Mesenchymal stem cell (in vitro differentiated cells and primary cell): Measurements from ENCODE around the gene BICDL1.
"Not testable (repeated sequence)": the region's sequence is repeated elsewhere in the genome, so short reads cannot be mapped to it uniquely, and the experiment has no call there.

Experiments
- DNase-seq: peaks from one replicate; pipeline ENCODE4 v3.0.0-alpha.2; 2013
- H2AFZ ChIP-seq: one replicate; pipeline ENCODE4 v1.6.1; 2013; ENCODE audit warnings: low read depth, mild to moderate bottlenecking, control low read depth, inconsistent platforms, low read length, moderate library complexity
- H2AK5ac ChIP-seq: 2 replicates; pipeline ENCODE4 v1.6.1; 2013; ENCODE audit warnings: low read length, moderate library complexity, mild to moderate bottlenecking, inconsistent platforms; ENCODE audit not compliant: severe bottlenecking
- H2BK120ac ChIP-seq: one replicate; pipeline ENCODE4 v1.6.1; 2013; ENCODE audit warnings: low read depth, mild to moderate bottlenecking, inconsistent platforms, low read length, moderate library complexity
- H2BK12ac ChIP-seq, 2 experiments: one replicate each; pipeline ENCODE4 v1.6.1; 2013; ENCODE audit warnings: inconsistent platforms in 2 of 2, low read length in 2 of 2, mild to moderate bottlenecking in 2 of 2, moderate library complexity in 2 of 2, control low read depth in 1 of 2
- H2BK15ac ChIP-seq: one replicate; pipeline ENCODE4 v1.6.1; 2013; ENCODE audit warnings: mild to moderate bottlenecking, low read depth, inconsistent platforms; ENCODE audit not compliant: poor library complexity, severe bottlenecking
- H2BK5ac ChIP-seq: 2 replicates; pipeline ENCODE4 v1.6.1; 2013; ENCODE audit warnings: low read depth, mild to moderate bottlenecking, low read length, control low read depth, inconsistent platforms; ENCODE audit not compliant: poor library complexity, severe bottlenecking
- H3K14ac ChIP-seq, 2 experiments: one replicate each; pipeline ENCODE4 v1.6.1; 2013; ENCODE audit warnings: inconsistent platforms in 2 of 2, low read length in 2 of 2, control low read depth in 1 of 2, mild to moderate bottlenecking in 1 of 2, moderate library complexity in 1 of 2
- H3K18ac ChIP-seq, 2 experiments: one replicate each; pipeline ENCODE4 v1.6.1; 2013; ENCODE audit warnings: inconsistent platforms in 2 of 2, low read length in 2 of 2, control low read depth in 1 of 2, low read depth in 1 of 2, mild to moderate bottlenecking in 1 of 2
- H3K23ac ChIP-seq, 2 experiments: one replicate each; pipeline ENCODE4 v1.6.1; 2013; ENCODE audit warnings: inconsistent platforms in 2 of 2, low read length in 2 of 2, mild to moderate bottlenecking in 2 of 2, moderate library complexity in 2 of 2, control low read depth in 1 of 2
- H3K27ac ChIP-seq: 2 replicates; pipeline ENCODE4 v1.5.1; 2013; ENCODE audit warnings: mild to moderate bottlenecking, moderate library complexity, low read length, control low read depth, inconsistent platforms; ENCODE audit not compliant: poor library complexity, severe bottlenecking
- H3K27me3 ChIP-seq, 2 experiments: 2 replicates each; pipeline versions ENCODE4 v1.6.1 to v1.7.0; 2013; ENCODE audit warnings: low read length in 2 of 2, mild to moderate bottlenecking in 2 of 2, moderate library complexity in 2 of 2, control low read depth in 1 of 2, inconsistent platforms in 1 of 2; ENCODE audit not compliant: control insufficient read depth in 1 of 2, insufficient read depth in 1 of 2
- H3K36me3 ChIP-seq, 2 experiments: 2 replicates each; pipeline versions ENCODE4 v1.6.1 to v1.7.0; 2013; ENCODE audit warnings: low read length in 2 of 2, control low read depth in 1 of 2, inconsistent platforms in 1 of 2, low read depth in 1 of 2, mild to moderate bottlenecking in 1 of 2; ENCODE audit not compliant: insufficient read depth in 2 of 2, control insufficient read depth in 1 of 2
- H3K4ac ChIP-seq, 2 experiments: one replicate each; pipeline ENCODE4 v1.6.1; 2013; ENCODE audit warnings: inconsistent platforms in 2 of 2, low read length in 2 of 2, mild to moderate bottlenecking in 2 of 2, moderate library complexity in 2 of 2, control low read depth in 1 of 2, low read depth in 1 of 2
- H3K4me1 ChIP-seq: 2 replicates; pipeline ENCODE4 v1.6.1; 2013; ENCODE audit warnings: low read depth, low read length, control low read depth; ENCODE audit not compliant: control insufficient read depth, insufficient read depth
- H3K4me2 ChIP-seq: 2 replicates; pipeline ENCODE4 v1.6.1; 2013; ENCODE audit warnings: low read length, mild to moderate bottlenecking, inconsistent platforms; ENCODE audit not compliant: poor library complexity, severe bottlenecking
- H3K4me3 ChIP-seq, 2 experiments: 2 replicates each; pipeline versions ENCODE4 v1.5.1 to v1.7.0; 2013; ENCODE audit warnings: low read length in 2 of 2, mild to moderate bottlenecking in 2 of 2, control low read depth in 1 of 2, low read depth in 1 of 2; ENCODE audit not compliant: insufficient read depth in 1 of 2
- H3K79me1 ChIP-seq: replicated peaks from 2 replicates; pipeline ENCODE4 v1.6.1; 2013; ENCODE audit warnings: mild to moderate bottlenecking, control low read depth, low read length, inconsistent platforms; ENCODE audit not compliant: poor library complexity, severe bottlenecking
- H3K9ac ChIP-seq: 2 replicates; pipeline ENCODE4 v1.7.0; 2013; ENCODE audit warnings: mild to moderate bottlenecking, low read length, moderate library complexity
- H3K9me3 ChIP-seq: 2 replicates; pipeline ENCODE4 v1.7.0; 2013; ENCODE audit warnings: mild to moderate bottlenecking, low read length; ENCODE audit not compliant: control insufficient read depth
- H4K8ac ChIP-seq: one replicate; pipeline ENCODE4 v1.6.1; 2013; ENCODE audit warnings: inconsistent platforms, mild to moderate bottlenecking, low read length, moderate library complexity
- H4K91ac ChIP-seq: one replicate; pipeline ENCODE4 v1.6.1; 2013; ENCODE audit warnings: mild to moderate bottlenecking, low read length, inconsistent platforms
- WGBS: methylation state at CpG from one replicate; pipeline ENCODE4 v1.1.7; 2013; ENCODE audit warnings: mixed read lengths; 5-methylcytosine and 5-hydroxymethylcytosine counted together

Gene BICDL1

DNA sequence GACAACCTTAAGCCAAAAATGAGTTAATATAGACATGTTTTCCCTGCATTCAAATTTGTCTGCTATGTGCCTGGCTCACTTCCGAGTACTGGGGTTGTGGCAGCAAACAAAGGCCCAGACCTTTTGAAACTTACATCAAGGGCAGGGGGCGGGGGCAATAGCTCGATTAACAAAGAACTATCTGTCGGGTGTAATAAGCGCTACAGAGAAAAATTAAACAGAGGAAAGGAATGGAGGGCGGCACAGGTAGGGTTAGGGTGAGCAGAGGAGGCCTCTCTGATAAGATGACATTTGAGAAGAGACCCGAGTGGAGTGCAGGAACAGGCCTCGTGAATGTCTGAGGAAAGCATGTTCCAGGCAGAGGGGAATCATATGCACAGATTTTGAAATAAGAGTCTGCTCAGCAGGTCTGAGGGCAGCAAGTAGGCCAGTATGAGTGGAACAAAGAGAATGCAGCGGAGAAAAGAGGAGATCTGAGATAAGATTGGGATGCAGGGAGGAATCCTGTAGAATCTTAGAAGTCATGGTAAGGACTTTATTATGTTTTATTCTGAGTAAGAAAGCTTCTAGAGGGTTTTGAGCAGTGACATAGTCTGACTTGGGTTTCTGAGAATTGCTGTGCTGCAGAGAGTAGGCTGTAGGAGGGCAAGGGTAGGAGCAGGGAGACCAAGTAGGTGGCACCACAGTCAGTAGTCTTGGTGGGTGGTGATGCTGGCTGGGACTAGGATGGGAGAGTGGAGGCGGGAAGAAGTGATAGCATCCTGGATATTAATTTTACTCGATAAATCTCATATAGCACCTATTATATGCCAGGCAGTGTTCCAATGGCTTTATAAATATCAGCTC, 52.6 kb downstream of the BICDL1 start:
- H3K79me1 ChIP-seq = no peaks in the 10 kb centered on the region
- no peak overlapping the region for H3K18ac ChIP-seq
- no peak overlapping the region for H3K9ac ChIP-seq
- H2BK15ac ChIP-seq = no peak overlapping the region
- H4K91ac ChIP-seq = no peak overlapping the region
- H3K27ac ChIP-seq = no peak overlapping the region
- no peaks in the 10 kb centered on the region for H3K9me3 ChIP-seq
- H3K4ac ChIP-seq = no peak overlapping the region
- H4K8ac ChIP-seq = no peak overlapping the region
- H3K23ac ChIP-seq = no peak overlapping the region
- DNase-seq = no peak
- peaks cover 4 to 19% of the 10 kb centered on the region in 2 experiments for H3K27me3 ChIP-seq
- no peak overlapping the region for H3K4me3 ChIP-seq
- H3K4me2 ChIP-seq = no peak overlapping the region
- no peak overlapping the region for H2BK12ac ChIP-seq
- WGBS = 81% methylated on average over 9 of the region's 11 CpGs
- H3K4me1 ChIP-seq = no peaks in the 10 kb centered on the region
- H2BK120ac ChIP-seq = no peak overlapping the region
- no peak overlapping the region for H2AFZ ChIP-seq
- no peak overlapping the region for H3K14ac ChIP-seq
- H3K36me3 ChIP-seq = no peaks in the 10 kb centered on the region
- H2BK5ac ChIP-seq = no peak overlapping the region
- H2AK5ac ChIP-seq = no peak overlapping the region

DNA sequence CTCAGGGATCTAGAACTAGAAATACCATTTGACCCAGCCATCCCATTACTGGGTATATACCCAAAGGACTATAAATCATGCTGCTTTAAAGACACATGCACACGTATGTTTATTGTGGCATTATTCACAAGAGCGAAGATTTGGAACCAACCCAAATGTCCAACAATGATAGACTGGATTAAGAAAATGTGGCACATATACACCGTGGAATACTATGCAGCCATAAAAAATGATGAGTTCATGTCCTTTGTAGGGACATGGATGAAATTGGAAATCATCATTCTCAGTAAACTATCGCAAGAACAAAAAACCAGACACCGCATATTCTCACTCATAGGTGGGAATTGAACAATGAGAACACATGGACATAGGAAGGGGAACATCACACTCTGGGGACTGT, 56.3 kb downstream of the BICDL1 start:
- not testable (repeated sequence) for H3K4me1 ChIP-seq, H2BK15ac ChIP-seq, H3K4ac ChIP-seq, H2BK120ac ChIP-seq, DNase-seq, H2AK5ac ChIP-seq, H2AFZ ChIP-seq, H3K79me1 ChIP-seq, H3K36me3 ChIP-seq, H3K4me3 ChIP-seq, H3K4me2 ChIP-seq, H3K14ac ChIP-seq, H3K9me3 ChIP-seq, H3K9ac ChIP-seq, H3K18ac ChIP-seq, H4K8ac ChIP-seq, H2BK12ac ChIP-seq, H4K91ac ChIP-seq, H3K27ac ChIP-seq, H2BK5ac ChIP-seq, H3K23ac ChIP-seq
- H3K27me3 ChIP-seq = peaks cover 10 to 22% of the 10 kb centered on the region in 2 experiments
- no CpG with 5 or more reads among the region's 5 CpGs for WGBS

DNA sequence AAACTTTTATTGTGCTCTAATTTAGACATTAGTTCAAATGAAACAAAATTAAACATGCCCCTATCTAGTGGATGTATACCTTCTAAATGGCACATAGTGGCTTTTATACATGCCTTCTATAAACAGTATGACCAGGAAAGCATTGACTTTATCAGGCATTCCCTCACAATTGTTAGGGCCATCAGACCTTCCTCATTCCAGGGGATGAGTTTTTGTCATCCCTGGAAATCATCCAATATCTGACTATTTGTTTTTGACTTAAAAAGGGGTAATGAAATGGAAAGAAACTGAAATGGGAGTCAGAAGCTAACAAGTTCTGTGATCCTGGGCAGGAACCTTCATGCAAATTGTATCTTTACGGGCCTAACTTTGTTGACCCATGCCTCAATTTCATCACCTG, 58.0 kb downstream of the BICDL1 start:
- H2BK5ac ChIP-seq = no peak overlapping the region
- H3K14ac ChIP-seq = no peak overlapping the region
- no peak overlapping the region for H3K18ac ChIP-seq
- H3K4me2 ChIP-seq = no peak overlapping the region
- H3K9me3 ChIP-seq = peaks cover 4% of the 10 kb centered on the region
- H2BK15ac ChIP-seq = no peak overlapping the region
- H3K36me3 ChIP-seq = no peaks in the 10 kb centered on the region
- 100% methylated on average over 1 of the region's 1 CpG for WGBS
- no peak overlapping the region for H2AK5ac ChIP-seq
- no peak overlapping the region for H4K91ac ChIP-seq
- H3K4me3 ChIP-seq = no peak overlapping the region
- DNase-seq = no peak
- H3K79me1 ChIP-seq = no peaks in the 10 kb centered on the region
- no peak overlapping the region for H2BK120ac ChIP-seq
- H3K27me3 ChIP-seq = peaks cover 10 to 18% of the 10 kb centered on the region in 2 experiments
- H3K27ac ChIP-seq = no peak overlapping the region
- H3K4me1 ChIP-seq = no peaks in the 10 kb centered on the region
- no peak overlapping the region for H4K8ac ChIP-seq
- H3K4ac ChIP-seq = no peak overlapping the region
- no peak overlapping the region for H2AFZ ChIP-seq
- no peak overlapping the region for H3K9ac ChIP-seq
- no peak overlapping the region for H2BK12ac ChIP-seq
- H3K23ac ChIP-seq = no peak overlapping the region

DNA sequence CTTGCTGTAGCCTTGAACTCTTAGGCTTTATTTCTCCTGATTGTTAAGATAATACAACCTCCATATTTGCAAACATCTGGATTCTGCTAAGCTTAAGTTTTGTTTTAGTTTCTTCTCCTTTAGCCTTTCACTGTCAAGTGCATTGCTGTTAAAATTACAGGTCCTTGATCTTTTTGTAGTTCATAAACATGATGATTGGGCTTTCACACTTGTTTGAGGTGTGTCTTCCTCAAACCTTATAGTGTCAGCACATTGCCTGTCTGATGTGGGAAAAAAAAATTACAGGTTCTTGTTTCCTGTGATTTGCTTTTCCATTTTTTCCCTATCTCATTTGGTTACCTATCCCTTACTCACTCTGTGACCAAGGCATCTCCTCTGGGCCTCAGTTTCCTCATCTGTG, 59.2 kb downstream of the BICDL1 start:
- no peak overlapping the region for H2BK15ac ChIP-seq
- H3K4me2 ChIP-seq = no peak overlapping the region
- no peak overlapping the region for H3K14ac ChIP-seq
- no peak overlapping the region for H2AK5ac ChIP-seq
- no peak overlapping the region for H3K4me3 ChIP-seq
- H3K27me3 ChIP-seq = peaks cover 10 to 12% of the 10 kb centered on the region in 2 experiments
- no peak overlapping the region for H2BK5ac ChIP-seq
- H3K79me1 ChIP-seq = no peaks in the 10 kb centered on the region
- H2BK120ac ChIP-seq = no peak overlapping the region
- H3K9me3 ChIP-seq = peaks cover 4% of the 10 kb centered on the region
- no peak overlapping the region for H3K9ac ChIP-seq
- DNase-seq = no peak
- H3K23ac ChIP-seq = no peak overlapping the region
- no peak overlapping the region for H4K8ac ChIP-seq
- H3K18ac ChIP-seq = no peak overlapping the region
- no peak overlapping the region for H2AFZ ChIP-seq
- no peak overlapping the region for H2BK12ac ChIP-seq
- no peaks in the 10 kb centered on the region for H3K4me1 ChIP-seq
- no peak overlapping the region for H3K4ac ChIP-seq
- no peak overlapping the region for H3K27ac ChIP-seq
- no peak overlapping the region for H4K91ac ChIP-seq
- no peaks in the 10 kb centered on the region for H3K36me3 ChIP-seq
